GM19238 (cell line): ENCODE results near the gene MGAT4A.
"Not testable (repeated sequence)": the region's sequence is repeated elsewhere in the genome, so short reads cannot be mapped to it uniquely, and the experiment has no call there.

Experiments
- DNase-seq: peaks from one replicate; pipeline ENCODE4 v3.0.0; 2011; ENCODE audit warnings: low spot score; ENCODE audit not compliant: insufficient read length

MGAT4A gene

DNA sequence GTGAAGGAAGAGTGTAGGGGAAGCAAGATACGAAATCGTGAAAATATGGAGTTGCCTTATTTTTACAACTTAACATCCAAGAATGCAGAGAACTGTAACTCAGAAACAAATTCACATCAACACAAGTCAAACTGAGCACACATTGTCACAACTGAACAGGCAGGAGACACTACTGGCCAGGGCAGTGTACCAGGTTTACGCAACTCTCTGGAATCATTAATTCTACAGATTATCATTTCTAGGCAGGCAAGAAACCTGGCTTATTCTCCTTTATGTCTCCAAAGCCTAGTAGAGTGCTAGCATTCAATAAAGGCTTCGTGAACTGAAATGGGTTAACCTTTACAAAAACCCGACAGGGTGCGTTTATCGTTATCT is 123.2 kb downstream of the MGAT4A start:
- DNase-seq: no peak

DNA sequence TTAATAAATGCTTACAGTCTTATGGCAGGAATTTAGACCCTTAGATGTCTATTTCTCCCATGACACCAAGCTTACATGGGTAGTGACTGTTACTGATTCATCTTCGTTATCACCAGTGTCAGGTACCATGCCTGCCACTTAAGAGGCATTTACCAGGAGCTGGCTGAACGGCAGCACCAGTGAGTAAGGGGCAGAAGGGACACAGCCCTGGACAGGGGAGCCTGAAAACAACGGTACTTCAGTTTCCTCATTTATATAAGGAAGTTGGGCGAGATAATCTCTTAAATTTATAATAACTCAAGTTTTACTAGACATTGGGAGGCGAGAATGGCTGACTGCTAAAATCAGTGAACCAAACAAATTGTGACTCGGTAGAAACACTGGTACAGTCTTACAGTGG is 123.8 kb downstream of the MGAT4A start:
- no peak for DNase-seq

DNA sequence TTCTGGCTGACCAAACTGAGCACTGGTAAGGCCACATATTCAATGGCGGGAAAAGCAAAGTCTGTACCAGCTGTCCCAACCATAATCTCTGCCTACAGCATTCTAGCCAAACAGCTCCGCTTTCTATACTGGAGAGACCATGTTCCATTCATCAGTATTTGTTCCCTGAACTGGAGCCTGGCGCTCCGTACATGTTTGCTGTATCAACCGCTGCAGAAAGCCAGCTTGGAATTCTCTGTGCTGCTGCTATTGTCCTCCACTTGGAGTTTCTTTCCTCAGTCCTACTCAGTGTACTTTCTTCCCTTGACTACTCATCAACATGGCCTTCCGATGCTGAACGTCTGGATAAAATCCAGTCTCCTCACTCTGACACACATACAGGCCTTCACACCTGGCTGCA is 124.5 kb downstream of the MGAT4A start:
- no peak for DNase-seq

DNA sequence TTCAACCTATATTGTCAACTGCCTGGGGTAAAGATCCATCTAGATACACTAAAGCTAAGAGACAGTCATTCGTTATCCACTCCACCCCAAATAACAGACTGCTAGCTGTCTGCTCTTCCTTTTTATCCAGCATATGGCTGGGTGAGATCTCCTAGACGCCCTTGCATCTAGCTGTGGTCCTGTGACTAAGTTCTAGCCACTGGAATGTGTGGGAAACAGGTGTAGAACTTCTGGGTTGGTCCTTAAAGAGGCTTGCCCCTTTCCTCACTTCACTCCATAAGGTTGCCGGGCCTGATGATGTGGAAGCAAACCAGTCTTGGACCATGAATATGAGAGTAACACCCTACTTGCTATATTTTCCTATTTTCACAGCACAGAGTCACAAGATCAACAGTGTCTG is 125.9 kb downstream of the MGAT4A start:
- no peak for DNase-seq

DNA sequence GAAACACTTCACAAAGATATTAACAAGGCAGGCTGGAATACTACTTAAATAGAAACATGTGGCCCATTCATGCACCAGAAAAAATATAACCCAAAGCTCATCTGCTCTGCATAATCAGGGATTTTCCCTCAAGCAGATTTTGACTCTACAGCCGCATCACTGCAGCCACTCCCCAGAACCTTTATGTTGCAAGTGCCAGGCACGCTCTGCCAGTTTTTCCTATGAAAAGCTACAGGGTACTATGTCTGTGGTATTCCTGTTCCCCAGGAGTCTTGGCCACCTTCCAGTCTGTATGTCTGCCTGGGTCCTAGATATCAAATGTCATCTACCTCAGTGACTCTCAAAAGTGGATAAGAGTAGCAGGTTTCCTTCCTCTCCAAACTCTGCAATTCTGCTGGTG is 126.4 kb downstream of the MGAT4A start:
- DNase-seq: no peak

DNA sequence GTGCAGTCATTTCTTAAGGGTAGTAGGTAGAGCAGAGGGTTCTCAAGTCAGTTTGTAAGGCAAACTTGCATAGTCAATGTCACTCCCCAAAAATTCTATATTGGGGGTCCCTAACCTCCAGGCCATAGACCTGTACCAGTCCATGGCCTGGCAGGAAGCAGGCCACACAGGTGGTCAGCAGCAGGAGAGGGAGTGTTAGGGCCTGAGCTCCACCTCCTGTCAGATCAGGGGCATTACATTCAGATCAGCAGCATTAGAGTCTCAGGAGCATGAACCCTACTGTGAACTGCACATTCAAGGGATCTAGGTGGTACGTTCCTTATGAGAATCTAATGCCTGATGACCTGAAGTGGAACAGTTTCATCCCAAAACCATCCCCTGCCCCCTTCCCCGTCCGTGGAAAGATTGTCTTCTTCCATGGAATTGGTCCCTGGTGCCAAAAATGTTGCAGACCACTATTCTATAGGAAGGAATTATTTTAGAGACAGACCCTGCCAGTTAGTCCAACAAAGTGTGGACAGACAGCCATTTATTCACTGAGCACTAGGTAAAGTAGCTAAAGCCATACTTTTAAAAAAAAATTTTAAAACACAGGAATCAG is 129.3 kb downstream of the MGAT4A start:
- peak; percentile 34 for DNase-seq

DNA sequence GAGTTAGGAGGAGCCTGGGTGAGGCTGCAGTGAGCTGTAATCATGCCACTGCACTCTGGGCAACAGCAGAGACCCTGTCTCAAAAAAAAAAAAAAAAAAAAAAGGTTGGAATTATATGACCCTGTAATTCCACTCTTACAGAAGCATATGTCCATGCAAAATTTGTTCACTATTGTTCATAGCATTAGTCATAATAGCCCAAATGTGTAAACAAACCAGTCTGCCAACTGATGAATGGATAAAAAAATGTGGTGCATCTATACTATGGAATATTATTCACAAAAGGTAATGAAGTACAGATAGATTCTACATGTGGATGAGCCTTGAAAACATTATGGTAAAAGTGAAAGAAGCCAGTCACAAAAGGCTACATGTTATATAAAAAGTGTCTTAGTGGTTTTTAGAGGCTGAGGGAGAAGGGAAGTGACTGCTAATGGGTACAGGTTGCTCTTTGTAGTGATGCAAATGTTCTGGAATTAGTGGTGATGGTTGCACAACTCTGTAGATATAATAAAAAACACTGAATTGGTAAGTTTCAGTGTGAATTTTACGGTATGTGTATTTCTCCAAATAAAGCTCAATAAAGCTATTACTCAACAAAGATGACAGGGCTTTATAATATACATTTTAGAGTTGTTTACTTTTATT is 132.0 kb downstream of the MGAT4A start:
- no peak for DNase-seq

DNA sequence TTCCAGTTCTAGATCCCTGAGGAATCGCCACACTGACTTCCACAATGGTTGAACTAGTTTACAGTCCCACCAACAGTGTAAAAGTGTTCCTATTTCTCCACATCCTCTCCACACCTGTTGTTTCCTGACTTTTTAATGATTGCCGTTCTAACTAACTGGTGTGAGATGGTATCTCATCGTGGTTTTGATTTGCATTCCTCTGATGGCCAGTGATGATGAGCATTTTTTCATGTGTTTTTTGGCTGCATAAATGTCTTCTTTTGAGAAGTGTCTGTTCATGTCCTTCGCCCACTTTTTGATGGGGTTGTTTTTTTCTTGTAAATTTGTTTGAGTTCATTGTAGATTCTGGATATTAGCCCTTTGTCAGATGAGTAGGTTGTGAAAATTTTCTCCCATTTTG is 136.3 kb downstream of the MGAT4A start:
- DNase-seq: not testable (repeated sequence)

DNA sequence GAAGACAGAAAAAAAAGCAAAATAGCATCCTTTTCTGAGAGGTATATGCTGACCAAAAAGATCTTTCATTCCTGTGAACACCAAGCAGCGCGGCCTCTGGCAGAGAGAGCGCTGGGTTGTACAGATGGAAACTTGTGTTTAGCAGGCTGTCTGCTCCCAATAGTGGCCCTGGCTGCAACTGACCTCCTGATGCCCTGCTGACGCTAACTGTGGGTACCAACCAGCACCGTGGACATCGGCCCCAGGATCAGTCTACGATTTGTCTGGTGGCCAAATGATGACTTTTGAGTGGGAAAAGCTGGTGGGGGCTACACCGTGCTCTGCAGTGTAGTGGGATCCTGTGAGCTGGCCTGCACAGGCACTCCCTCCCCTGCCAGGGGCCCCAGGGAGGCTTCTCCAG is 138.4 kb downstream of the MGAT4A start:
- DNase-seq: no peak

DNA sequence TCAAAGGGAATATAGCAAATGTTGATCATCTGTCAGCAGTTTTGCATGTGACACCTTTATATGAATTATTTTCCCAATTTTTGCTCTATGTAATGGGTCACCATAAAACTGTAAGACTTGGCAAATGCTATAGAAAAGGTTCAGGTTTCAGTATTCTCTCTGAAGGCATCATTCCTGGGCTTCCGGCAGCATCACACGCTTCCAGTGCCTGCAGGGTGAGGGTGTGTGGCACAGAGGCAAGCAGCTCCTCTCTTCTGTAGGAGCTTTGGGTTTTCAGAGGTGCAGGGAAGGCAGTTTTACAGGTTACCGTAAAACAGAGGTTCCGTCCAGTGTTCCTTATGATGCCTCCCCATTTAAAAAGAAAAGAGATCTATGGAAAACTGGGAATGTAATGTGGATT is 141.4 kb downstream of the MGAT4A start:
- no peak for DNase-seq

DNA sequence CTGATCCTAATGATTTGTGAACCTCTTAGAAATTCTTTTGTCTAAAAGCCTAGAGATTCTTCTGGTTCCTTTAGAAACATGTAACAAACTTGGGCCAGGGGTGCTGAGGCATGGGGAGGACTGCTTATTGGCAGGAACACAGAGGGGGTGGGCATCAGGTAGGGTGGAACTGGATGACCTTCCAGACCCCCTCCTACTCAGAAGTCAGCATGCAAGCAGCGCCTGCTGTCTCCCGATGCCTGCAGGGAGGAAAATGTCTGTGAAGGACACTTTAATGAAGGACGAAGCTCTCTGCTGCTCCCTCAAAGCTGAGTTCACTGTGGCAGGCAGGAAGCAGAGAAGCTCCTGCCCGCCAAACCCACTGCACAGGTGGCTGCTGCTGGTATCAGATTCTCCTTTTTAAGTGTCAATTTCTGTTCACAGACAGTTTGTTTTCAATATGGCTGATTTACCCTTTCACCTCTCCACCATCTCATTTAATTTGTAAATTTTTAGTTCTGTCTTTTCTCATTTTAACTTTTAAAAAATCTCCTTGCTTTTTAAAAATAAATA is 142.0 kb downstream of the MGAT4A start:
- no peak for DNase-seq

DNA sequence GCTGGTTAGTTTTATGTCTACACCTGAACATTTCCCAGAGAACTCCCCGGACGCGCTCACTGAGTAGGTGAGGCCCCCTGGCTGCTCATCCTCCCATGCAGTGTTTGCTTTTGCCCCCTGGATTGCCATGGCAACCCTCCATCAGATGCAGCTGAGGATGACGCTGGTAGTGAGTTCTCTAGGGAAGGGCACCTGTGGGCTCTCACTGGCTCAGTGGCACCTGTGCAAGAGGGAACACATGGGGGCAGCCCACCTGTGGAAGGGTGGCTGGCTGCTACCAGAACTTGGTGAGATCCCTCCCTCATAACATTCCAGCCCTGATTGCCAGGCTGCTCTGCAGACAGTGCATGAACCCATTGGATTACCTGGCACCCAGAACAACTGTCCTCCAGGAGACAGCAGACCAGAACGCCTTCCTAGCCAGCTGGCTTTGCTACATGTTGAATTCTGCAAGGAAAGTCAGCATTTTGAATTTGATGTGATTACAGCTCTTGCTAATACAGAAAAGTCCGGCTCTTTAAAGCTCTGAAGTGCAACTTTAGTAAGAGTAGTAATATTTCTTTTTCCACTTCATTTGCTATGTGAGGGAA is 144.3 kb downstream of the MGAT4A start:
- no peak for DNase-seq

DNA sequence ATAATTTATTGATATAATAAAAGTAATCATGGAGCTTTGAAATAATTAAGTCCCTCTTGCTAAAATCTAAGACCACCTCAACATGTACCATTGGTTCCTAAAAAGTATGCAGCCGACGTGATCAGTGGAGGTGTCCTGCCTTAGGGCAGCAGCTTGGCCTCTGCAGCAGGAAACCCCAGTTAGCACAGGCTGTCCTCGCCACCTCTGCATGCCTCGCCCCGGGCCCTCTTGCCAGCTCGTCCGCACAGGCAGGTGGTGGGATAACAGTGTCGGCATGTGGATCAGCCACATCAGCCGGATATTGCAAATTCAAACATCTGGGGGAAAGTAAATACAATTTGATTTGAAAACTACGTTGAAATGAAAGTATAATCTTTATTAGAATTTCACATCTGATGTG is 145.5 kb downstream of the MGAT4A start:
- no peak for DNase-seq

DNA sequence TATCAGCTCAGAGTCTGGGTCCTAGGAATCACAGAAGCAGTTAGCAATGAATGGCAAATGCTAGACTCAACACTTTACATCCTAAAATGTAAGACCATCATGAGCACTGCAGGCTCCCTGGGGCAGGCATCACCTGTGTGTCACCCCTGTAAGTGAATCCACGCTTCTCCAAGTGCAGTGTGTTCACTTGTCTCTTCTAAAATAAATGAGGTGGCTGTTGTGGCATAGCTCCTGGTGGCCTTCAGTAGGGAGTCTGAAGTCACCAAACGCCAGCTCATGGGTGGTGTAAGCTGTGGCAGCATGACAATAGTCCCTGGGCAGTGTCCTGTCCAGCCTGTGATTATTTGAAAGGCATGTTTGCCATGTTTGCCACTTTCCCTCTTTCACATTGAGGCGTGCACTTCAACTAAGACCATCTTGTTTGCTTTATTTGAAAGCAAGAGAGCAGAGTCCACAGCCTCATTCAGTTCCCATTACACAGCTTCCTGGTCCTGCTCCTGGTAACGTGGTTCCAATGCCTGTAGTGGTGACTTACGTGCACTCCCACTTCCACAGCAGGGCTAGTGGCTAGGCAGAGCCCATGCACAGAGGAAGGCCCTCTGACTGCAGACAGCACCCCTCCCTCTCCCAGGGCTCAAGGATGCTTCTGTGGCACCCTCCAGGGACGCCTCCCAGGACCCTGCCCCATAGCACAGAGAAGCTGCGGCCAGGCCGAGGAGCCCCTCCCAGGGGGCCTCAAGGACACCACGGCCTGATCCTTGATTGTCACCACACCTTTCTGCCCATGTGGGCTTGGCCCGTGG is 146.9 kb downstream of the MGAT4A start:
- DNase-seq: no peak

DNA sequence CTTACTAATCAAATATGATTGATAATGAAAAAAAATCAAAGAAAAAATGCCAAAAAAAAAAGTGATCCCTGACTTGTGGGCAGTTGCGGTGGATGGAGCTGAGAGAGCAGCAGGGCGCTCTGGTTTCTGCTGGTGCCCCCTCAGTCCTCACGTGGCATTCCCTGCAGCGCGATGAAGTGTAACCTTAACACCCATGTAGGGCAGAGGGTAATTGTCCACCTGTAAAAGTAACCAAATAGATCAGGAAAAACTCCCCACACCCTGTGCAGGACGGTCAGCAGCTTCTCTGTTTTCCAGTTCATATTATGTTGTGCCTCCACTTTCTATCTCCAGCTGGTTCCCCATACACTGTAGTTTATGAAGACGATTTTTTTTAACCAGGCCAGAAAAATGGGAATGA is 147.7 kb downstream of the MGAT4A start:
- DNase-seq: no peak

DNA sequence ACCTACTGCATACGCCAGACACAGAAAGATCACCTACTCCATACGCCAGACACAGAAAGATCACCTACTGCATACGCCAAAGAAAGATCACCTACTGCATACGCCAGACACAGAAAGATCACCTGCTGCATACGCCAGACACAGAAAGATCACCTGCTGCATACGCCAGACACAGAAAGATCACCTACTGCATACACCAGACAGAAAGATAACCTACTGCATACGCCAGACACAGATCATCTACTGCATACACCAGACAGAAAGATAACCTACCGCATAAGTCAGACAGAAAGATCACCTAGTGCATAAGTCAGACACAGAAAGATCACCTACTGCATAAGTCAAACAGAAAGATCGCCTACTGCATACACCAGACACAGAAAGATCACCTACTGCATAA is 148.4 kb downstream of the MGAT4A start:
- no peak for DNase-seq

DNA sequence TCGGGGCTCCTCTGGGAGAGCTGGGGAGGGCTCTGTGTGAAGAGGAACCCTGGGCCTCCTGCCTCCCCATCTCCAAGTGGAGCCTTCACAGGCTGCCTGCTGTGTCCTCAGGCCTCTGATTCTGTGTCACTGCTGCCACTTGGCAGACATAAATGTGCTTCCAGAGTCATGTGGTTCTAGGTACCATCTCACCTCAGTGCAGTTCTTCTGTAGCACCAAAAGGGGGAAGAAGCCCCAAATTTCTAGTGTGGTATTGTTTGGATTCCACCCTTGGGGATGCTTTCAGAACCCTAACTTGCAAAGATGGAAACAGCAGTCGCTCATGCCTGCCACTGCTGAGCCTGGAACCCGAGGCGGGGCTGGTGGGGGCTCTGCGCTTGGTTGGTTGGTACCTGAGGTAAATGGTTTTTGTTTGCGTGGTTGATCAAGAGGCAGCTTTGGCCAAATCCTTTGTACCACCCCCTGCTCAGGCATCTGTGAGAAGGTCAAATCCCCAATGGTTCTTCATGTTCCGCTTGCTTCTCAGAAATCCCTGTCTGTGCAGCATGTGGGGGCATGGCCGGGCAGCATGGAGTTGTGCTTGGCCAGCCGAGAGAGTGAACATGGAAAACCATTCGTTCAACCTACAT is 150.2 kb downstream of the MGAT4A start:
- no peak for DNase-seq

DNA sequence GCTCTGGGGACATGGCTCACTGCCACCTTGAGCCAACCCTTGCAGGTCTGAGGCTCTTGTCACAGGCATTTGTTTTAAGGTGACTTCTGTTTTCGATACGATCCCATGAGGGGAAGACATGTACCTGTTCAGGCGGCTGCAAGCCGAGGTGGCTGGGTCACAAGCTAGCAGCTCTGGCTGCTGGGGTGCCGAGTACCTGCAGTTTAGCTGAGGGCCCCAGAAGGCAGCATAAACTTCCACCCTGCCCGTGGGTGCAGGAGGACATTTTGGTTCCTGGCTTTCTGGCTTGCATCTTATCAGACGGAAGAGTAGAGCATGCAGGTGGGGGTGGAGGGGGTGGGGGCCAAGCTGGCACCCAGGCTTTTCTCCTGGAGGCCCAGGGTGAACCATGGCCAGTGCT is 151.0 kb downstream of the MGAT4A start:
- no peak for DNase-seq

DNA sequence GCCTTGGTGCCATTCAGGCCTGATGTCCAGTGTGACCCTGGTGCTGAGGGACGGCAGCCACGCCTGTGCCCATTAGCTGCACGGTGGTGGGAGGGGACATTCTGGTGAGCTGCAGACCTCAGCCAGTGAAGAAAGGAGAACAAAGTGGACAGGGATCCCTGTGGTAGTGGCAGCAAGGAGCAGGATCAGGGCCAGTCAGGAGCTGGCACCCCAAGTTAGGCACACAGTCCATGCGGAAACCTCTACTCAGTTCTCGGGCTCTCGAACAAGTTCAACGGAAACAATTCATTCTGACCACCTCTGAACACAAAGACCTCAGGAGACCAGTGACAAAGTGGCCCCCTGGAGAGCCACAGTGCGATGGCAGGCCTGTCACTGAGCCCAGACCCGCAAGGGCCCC is 152.7 kb downstream of the MGAT4A start:
- no peak for DNase-seq

DNA sequence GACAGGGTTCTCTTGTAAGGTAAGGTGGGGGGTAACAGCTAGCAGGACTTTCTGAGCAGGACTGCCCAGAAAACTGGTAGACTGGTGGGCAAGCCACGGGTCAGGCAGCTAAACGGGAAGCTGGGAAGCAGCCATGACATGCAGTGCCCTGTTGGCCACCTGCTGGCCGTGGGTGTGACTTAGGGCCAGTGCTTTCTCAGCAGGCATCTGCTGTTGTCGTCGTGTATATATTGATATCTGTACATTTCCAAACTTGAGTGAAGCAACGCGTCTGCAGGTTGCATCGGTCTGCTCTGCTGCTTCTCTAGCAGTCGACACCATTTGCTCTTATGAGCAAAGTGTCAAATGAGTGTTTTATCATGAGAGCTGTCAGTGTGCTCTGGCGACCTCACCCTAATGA is 153.6 kb downstream of the MGAT4A start:
- no peak for DNase-seq

DNA sequence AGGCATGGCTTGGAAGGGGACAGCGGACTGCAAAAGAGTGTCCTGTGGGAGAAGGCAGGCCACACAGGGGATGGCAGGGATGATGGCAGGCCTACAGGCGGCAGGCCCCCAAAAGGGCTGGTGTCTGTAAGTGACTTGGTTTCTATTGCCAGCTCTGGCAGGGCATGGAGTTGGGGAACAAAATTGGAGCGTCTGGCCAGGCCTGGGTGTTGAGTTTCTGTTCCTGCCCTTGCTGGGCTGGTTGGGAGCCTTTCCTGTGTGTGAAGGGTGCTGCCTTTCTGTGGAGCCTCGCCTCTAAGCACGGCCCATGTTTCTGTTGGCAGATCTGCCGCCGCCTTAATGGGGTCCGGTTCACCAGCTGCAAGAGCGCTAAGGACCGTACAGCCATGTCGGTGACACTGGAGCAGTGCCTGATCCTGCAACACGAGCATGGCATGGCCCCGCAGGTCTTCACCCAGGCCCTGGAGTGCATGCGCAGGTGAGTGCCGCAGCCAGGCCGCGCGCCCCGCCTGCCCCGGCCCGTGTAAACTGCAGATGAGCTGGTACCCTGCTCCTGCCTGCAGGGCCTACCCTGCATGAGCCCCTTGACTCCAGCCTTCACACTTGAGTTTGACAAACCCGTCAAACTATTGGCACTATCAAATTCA is 154.1 kb downstream of the MGAT4A start:
- no peak for DNase-seq
